PC-9 (cell line): ENCODE measurements around the gene BMP8B. TPM values are rescaled to one million over a fixed set of nuclear protein-coding genes. Genes with fewer than 3 reads are reported as not detected.

ENCODE experiments used
- BruUV-seq: library from RNA; stranded (reverse); fragments of 400-500 nt; replicated peaks from 2 replicates; lab custom pipeline; 2021; lab: Mats Ljungman, UMichigan
- CTCF ChIA-PET: fragments of 300-600 bp; sonication (Branson Sonifier 250); formaldehyde crosslinking; loops from one replicate; lab custom pipeline; 2022; ENCODE audit warnings: antibody characterized with exemption; lab: Charles Lee
- POLR2A ChIA-PET: fragments of 300-600 bp; sonication (Branson Sonifier 250); formaldehyde crosslinking; loops from one replicate; lab custom pipeline; 2022; ENCODE audit warnings: antibody characterized with exemption; ENCODE audit not compliant: unreplicated experiment; lab: Charles Lee
- DNase-seq, 2 experiments: peaks; one replicate each; pipeline versions ENCODE4 v3.0.0 to v3.0.0-alpha.2; 2015 to 2022; ENCODE audit warnings: mixed read lengths in 1 of 2
- H2AFZ ChIP-seq: fragments of 200-600 bp; sonication (generic); 2 replicates; pipeline ENCODE4 v1.8.1; 2017; ENCODE audit warnings: antibody characterized with exemption
- H3F3A ChIP-seq: fragments of 200-600 bp; sonication (generic); 2 replicates; pipeline ENCODE4 v1.8.1; 2017; ENCODE audit warnings: antibody characterized with exemption, mild to moderate bottlenecking, low read depth; ENCODE audit not compliant: insufficient read depth
- H3K27ac ChIP-seq: fragments of 200-600 bp; sonication (generic); 2 replicates; pipeline ENCODE4 v1.6.1; 2016; ENCODE audit warnings: mixed run types
- H3K27me3 ChIP-seq: fragments of 200-600 bp; sonication (generic); 2 replicates; pipeline ENCODE4 v1.6.1; 2016; ENCODE audit warnings: low read depth, mixed run types; ENCODE audit not compliant: insufficient read depth
- H3K36me3 ChIP-seq: fragments of 200-600 bp; sonication (generic); 2 replicates; pipeline ENCODE4 v1.6.1; 2016; ENCODE audit warnings: low read depth, mixed run types
- H3K4me1 ChIP-seq: fragments of 200-600 bp; sonication (generic); replicated peaks from 2 replicates; pipeline ENCODE4 v1.6.1; 2016; ENCODE audit warnings: mixed run types; ENCODE audit not compliant: insufficient read depth
- H3K4me2 ChIP-seq: fragments of 200-600 bp; sonication (generic); 2 replicates; pipeline ENCODE4 v1.6.1; 2017; ENCODE audit warnings: mixed run types
- H3K4me3 ChIP-seq: fragments of 200-600 bp; sonication (generic); 2 replicates; pipeline ENCODE4 v1.6.1; 2016; ENCODE audit warnings: mixed run types
- H3K79me2 ChIP-seq: fragments of 200-600 bp; sonication (generic); 2 replicates; pipeline ENCODE4 v1.6.1; 2017; ENCODE audit warnings: low read depth, mixed run types
- H3K9me2 ChIP-seq: fragments of 200-600 bp; sonication (generic); 2 replicates; pipeline ENCODE4 v1.8.1; 2017; ENCODE audit warnings: mild to moderate bottlenecking; ENCODE audit not compliant: insufficient read depth
- H3K9me3 ChIP-seq: fragments of 200-600 bp; sonication (generic); 2 replicates; pipeline ENCODE4 v1.8.1; 2016; ENCODE audit warnings: low read depth; ENCODE audit not compliant: insufficient read depth
- H4K20me1 ChIP-seq: fragments of 200-600 bp; sonication (generic); 2 replicates; pipeline ENCODE4 v1.8.1; 2017; ENCODE audit not compliant: insufficient read depth
- CTCF ChIP-seq: fragments of 200-600 bp; sonication (generic); conservative IDR thresholded peaks from 2 replicates; pipeline ENCODE4 v1.6.1; 2017; ENCODE audit warnings: mixed run types, antibody characterized with exemption, mild to moderate bottlenecking, moderate library complexity
- EZH2 ChIP-seq: fragments of 200-600 bp; sonication (generic); IDR thresholded peaks from 2 replicates; pipeline ENCODE4 v1.8.0; 2017; ENCODE audit warnings: antibody characterized with exemption, low read depth
- intact Hi-C: fragments of 100-400 bp; cut with micrococcal nuclease; formaldehyde crosslinking; loops from one replicate; pipeline ENCODE4 v1.10.0; 2022; ENCODE audit not compliant: unreplicated experiment
- total RNA-seq: library from RNA; stranded (reverse); gene quantifications from 2 replicates; pipeline ENCODE4 v1.2.3, GENCODE V29; 2021

Gene BMP8B
- total RNA-seq, 1 experiment from 2014 or later, result 2.4 TPM

- ChIA-PET CTCF (no interaction called here), POLR2A (interaction anchor here (0.6 kb wide), 1 partner anchor 1220 kb away, joined by 10 read pairs; no protein-coding TSS in a partner anchor)
- Histone ChIP-seq H3K27me3 (no peaks in the 10 kb centered on the region), H3K4me1 (no peaks in the 10 kb centered on the region), H2AFZ (no peak overlapping the region), H3K4me2 (no peak overlapping the region), H3K79me2 (no peaks in the 10 kb centered on the region), H3K9me2 (no peaks in the 10 kb centered on the region), H4K20me1 (no peaks in the 10 kb centered on the region), H3K27ac (no peak overlapping the region), H3K4me3 (no peak overlapping the region), H3K36me3 (no peaks in the 10 kb centered on the region), H3K9me3 (no peaks in the 10 kb centered on the region), H3F3A (no peaks in the 10 kb centered on the region)
- no peak for DNase-seq
- TF ChIP-seq CTCF, result no peak
- no peak for TF ChIP-seq EZH2
- intact Hi-C loops, result no loop called here
- BruUV-seq, result no TSS peak
These were observed 28.3 kb downstream of the BMP8B start for GRCh38 chr1:39760074-39761008.

- no peaks in the 10 kb centered on the region for H3K4me1 ChIP-seq
- BruUV-seq, result no TSS peak
- no peaks in the 10 kb centered on the region for H4K20me1 ChIP-seq
- POLR2A ChIA-PET, result no interaction called here
- no peak for DNase-seq
- no peaks in the 10 kb centered on the region for H3K9me3 ChIP-seq
- no peaks in the 10 kb centered on the region for H3K9me2 ChIP-seq
- H3F3A ChIP-seq, result no peaks in the 10 kb centered on the region
- H3K4me3 ChIP-seq, result no peak overlapping the region
- CTCF ChIA-PET, result no interaction called here
- H3K27ac ChIP-seq, result no peak overlapping the region
- no peak overlapping the region for H2AFZ ChIP-seq
- intact Hi-C loops, result no loop called here
- no peaks in the 10 kb centered on the region for H3K36me3 ChIP-seq
- H3K4me2 ChIP-seq, result no peak overlapping the region
- no peak for TF ChIP-seq CTCF
- TF ChIP-seq EZH2, result no peak
- no peaks in the 10 kb centered on the region for H3K79me2 ChIP-seq
- H3K27me3 ChIP-seq, result no peaks in the 10 kb centered on the region
These were observed 29.3 kb downstream of the BMP8B start for GRCh38 chr1:39759436-39759726.

GRCh38 chr1:39758556-39759435 lies 29.9 kb downstream of the BMP8B start:
- Histone ChIP-seq H3K4me1 (no peaks in the 10 kb centered on the region), H3K27ac (no peak overlapping the region), H3K9me3 (no peaks in the 10 kb centered on the region), H4K20me1 (no peaks in the 10 kb centered on the region), H3F3A (no peaks in the 10 kb centered on the region), H3K79me2 (no peaks in the 10 kb centered on the region), H3K4me3 (no peak overlapping the region), H3K27me3 (no peaks in the 10 kb centered on the region), H3K9me2 (no peaks in the 10 kb centered on the region), H2AFZ (no peak overlapping the region), H3K36me3 (no peaks in the 10 kb centered on the region), H3K4me2 (no peak overlapping the region)
- intact Hi-C loops, result no loop called here
- BruUV-seq, result no TSS peak
- CTCF ChIA-PET, result no interaction called here
- DNase-seq, result no peak
- TF ChIP-seq CTCF (no peak), EZH2 (no peak)
- POLR2A ChIA-PET, result no interaction called here
